GM12878 (cell line): Measurements from ENCODE around the gene PSENEN. TPM values are rescaled to one million over a fixed set of nuclear protein-coding genes. Genes with fewer than 3 reads are reported as not detected.
A peak's percentile ranks its signal among the peaks of the same experiment; 100 is the strongest.

Source experiments
- ATAC-seq: fragments of 200-7000 bp; cut with Tn5 transposase; 3 replicates; pipeline ENCODE4 v1.9.1; 2020; ENCODE audit warnings: mild to moderate bottlenecking, moderate library complexity
- BruUV-seq: library from RNA; stranded (reverse); fragments of 400-500 nt; replicated peaks from 2 replicates; lab custom pipeline; 2021; lab: Mats Ljungman, UMichigan
- CTCF ChIA-PET: fragments of 300-600 bp; sonication (Branson Sonifier 250); formaldehyde crosslinking; extraction: SDS; loops from one replicate; lab custom pipeline; 2021; ENCODE audit warnings: inconsistent platforms; lab: Yijun Ruan, JAX
- POLR2A ChIA-PET: fragments of 350-600 bp; formaldehyde crosslinking; extraction: SDS; loops from one replicate; lab custom pipeline; 2021; ENCODE audit warnings: inconsistent platforms; lab: Charles Lee
- RAD21 ChIA-PET: fragments of 300-600 bp; sonication (Branson Sonifier 250); formaldehyde crosslinking; loops from one replicate; lab custom pipeline; 2023; ENCODE audit warnings: antibody characterized with exemption; ENCODE audit not compliant: unreplicated experiment; lab: Charles Lee
- SMC1A ChIA-PET: fragments of 300-600 bp; sonication (Branson Sonifier 250); formaldehyde crosslinking; loops from one replicate; lab custom pipeline; 2023; ENCODE audit not compliant: unreplicated experiment, uncharacterized antibody; lab: Charles Lee
- DNase-seq: peaks from one replicate; pipeline ENCODE4 v3.0.0-alpha.2; 2011; ENCODE audit warnings: low read depth, low spot score
- FAIRE-seq: peaks from 3 replicates; lab custom pipeline; 2011; peaks lifted over from hg19 to GRCh38; lab: Jason Lieb, UNC
- H2AFZ ChIP-seq: 2 replicates; pipeline ENCODE4 v1.6.0; 2011; ENCODE audit warnings: low read depth, low read length, control low read depth; ENCODE audit not compliant: control insufficient read depth
- H3K27ac ChIP-seq: 2 replicates; pipeline ENCODE4 v1.5.1; 2011; ENCODE audit warnings: control low read depth; ENCODE audit not compliant: control insufficient read depth, insufficient read depth
- H3K27me3 ChIP-seq, 2 experiments: replicated peaks in 1 of 2; 2 replicates each; pipeline versions ENCODE4 v1.6.0 to v1.6.1; 2011; ENCODE audit warnings: low read length in 1 of 2; ENCODE audit not compliant: control insufficient read depth in 2 of 2, insufficient read depth in 2 of 2
- H3K36me3 ChIP-seq, 2 experiments: 2 replicates each; pipeline ENCODE4 v1.5.1; 2011; ENCODE audit warnings: low read length in 1 of 2; ENCODE audit not compliant: control insufficient read depth in 2 of 2, insufficient read depth in 2 of 2
- H3K4me1 ChIP-seq: 2 replicates; pipeline ENCODE4 v1.6.1; 2011; ENCODE audit warnings: mild to moderate bottlenecking, low read length, moderate library complexity, mixed read lengths; ENCODE audit not compliant: control insufficient read depth, insufficient read depth
- H3K4me2 ChIP-seq: 2 replicates; pipeline ENCODE4 v1.6.0; 2011; ENCODE audit warnings: control low read depth; ENCODE audit not compliant: control insufficient read depth, insufficient read depth
- H3K4me3 ChIP-seq: fragments of 200-600 bp; sonication (generic); 2 replicates; pipeline ENCODE4 v1.5.1; 2016
- H3K79me2 ChIP-seq: 2 replicates; pipeline ENCODE4 v1.6.0; 2011; ENCODE audit warnings: low read length; ENCODE audit not compliant: control insufficient read depth, insufficient read depth
- H3K9ac ChIP-seq: 2 replicates; pipeline ENCODE4 v1.8.0; 2011; ENCODE audit warnings: low read length, control low read depth, mixed read lengths; ENCODE audit not compliant: control insufficient read depth, insufficient read depth
- H3K9me3 ChIP-seq: replicated peaks from 3 replicates; pipeline ENCODE4 v1.5.1; 2011; ENCODE audit warnings: mild to moderate bottlenecking, low read length; ENCODE audit not compliant: control insufficient read depth, insufficient read depth
- H4K20me1 ChIP-seq: 2 replicates; pipeline ENCODE4 v1.6.0; 2011; ENCODE audit not compliant: control insufficient read depth, insufficient read depth
- CREB1 ChIP-seq: IDR thresholded peaks from 2 replicates; pipeline ENCODE4 v1.6.1; 2012; ENCODE audit warnings: low read depth, mild to moderate bottlenecking, inconsistent platforms
- HDGF ChIP-seq: fragments of 450-650 bp; IDR thresholded peaks from 2 replicates; pipeline ENCODE4 v1.6.1; 2016; ENCODE audit warnings: antibody characterized with exemption
- IKZF2 ChIP-seq, 2 experiments: fragments of 450-650 bp; IDR thresholded peaks; 2 replicates each; pipeline ENCODE4 v1.6.1; 2017; ENCODE audit warnings: mild to moderate bottlenecking in 2 of 2, moderate library complexity in 2 of 2
- MEF2B ChIP-seq: fragments of 450-650 bp; IDR thresholded peaks from 2 replicates; pipeline ENCODE4 v1.6.1; 2018; ENCODE audit warnings: mild to moderate bottlenecking, moderate library complexity; ENCODE audit not compliant: partially characterized antibody, poor library complexity, severe bottlenecking
- NR2C1 ChIP-seq: fragments of 450-650 bp; IDR thresholded peaks from 2 replicates; pipeline ENCODE4 v1.6.1; 2017; ENCODE audit warnings: antibody characterized with exemption, mild to moderate bottlenecking, moderate library complexity
- POLR2A ChIP-seq: IDR thresholded peaks from 2 replicates; pipeline ENCODE4 v1.6.1; 2011; ENCODE audit warnings: low read depth, mild to moderate bottlenecking, low read length
- SP1 ChIP-seq: IDR thresholded peaks from one replicate; pipeline ENCODE4 v1.6.1; 2011; ENCODE audit warnings: low read depth, low read length
- SPI1 ChIP-seq: IDR thresholded peaks from 2 replicates; pipeline ENCODE4 v1.6.1; 2011; ENCODE audit warnings: low read depth, mild to moderate bottlenecking, low read length, moderate library complexity, borderline replicate concordance; ENCODE audit not compliant: insufficient read depth
- ZNF274 ChIP-seq: IDR thresholded peaks from one replicate; pipeline ENCODE4 v1.8.0; 2011; ENCODE audit not compliant: insufficient read length, insufficient read depth
- ZNF622 ChIP-seq: fragments of 450-650 bp; IDR thresholded peaks from 2 replicates; pipeline ENCODE4 v1.6.1; 2017; ENCODE audit warnings: mild to moderate bottlenecking, inconsistent platforms
- WGBS: methylation state at CpG from one replicate; pipeline ENCODE4 v1.1.6; 2016; ENCODE audit warnings: low lambda C conversion rate; ENCODE audit not compliant: insufficient replicate concordance, insufficient coverage; ENCODE audit errors: missing lambda C conversion rate; 5-methylcytosine and 5-hydroxymethylcytosine counted together
- in situ Hi-C: fragments of 300-500 bp; cut with MboI; formaldehyde crosslinking; loops from 9 replicates; pipeline ENCODE4 v1.14.3; 2018; ENCODE audit warnings: mixed read lengths
- intact Hi-C: fragments of 100-400 bp; cut with micrococcal nuclease; formaldehyde crosslinking; loops from one replicate; pipeline ENCODE4 v1.14.2; 2022; ENCODE audit not compliant: unreplicated experiment
- polyA plus RNA-seq, 11 experiments: library from polyadenylated mRNA; depleted of rRNA in 4 of 11; unstranded in 6 of 11; stranded (reverse) in 5 of 11; fragments of >200 nt; fragmentation: Nextera tagmentation in 4 of 11; fragmentation: Illumina TruSeq in 1 of 11; extraction: Ambion mirVana in 4 of 11; extraction: Trizol in 1 of 11; gene quantifications; 1 replicate in 1 of 11; 2 replicates in 10 of 11; pipeline versions ENCODE4 v1.2.1 to v1.2.3, GENCODE V29; 2011 to 2016; ENCODE audit warnings: inconsistent platforms in 2 of 11, missing spikeins in 2 of 11, low read depth in 1 of 11
- total RNA-seq, 4 experiments: library from RNA; depleted of rRNA in 3 of 4; stranded (reverse); fragments of >200 nt in 3 of 4; fragmentation: Illumina TruSeq in 1 of 4; extraction: Trizol in 1 of 4; gene quantifications; 2 replicates each; pipeline versions ENCODE4 v1.2.1 to v1.2.3, GENCODE V29; 2013 to 2021
- TF ChIP-seq, protein P1 (sequence below): fragments of 450-650 bp; IDR thresholded peaks from 2 replicates; pipeline ENCODE4 v1.6.1; 2016; ENCODE audit warnings: mild to moderate bottlenecking
- TF ChIP-seq, protein P2 (sequence below): fragments of 450-650 bp; IDR thresholded peaks from 2 replicates; pipeline ENCODE4 v1.6.1; 2017; ENCODE audit warnings: mild to moderate bottlenecking, moderate library complexity

Gene PSENEN
- total and polyA plus RNA-seq, 10 of the 15 experiments (the other 5 are each of a cell fraction or from before 2014, with no cell fraction given) = 14.4 to 178 (median 43.5) TPM

DNA sequence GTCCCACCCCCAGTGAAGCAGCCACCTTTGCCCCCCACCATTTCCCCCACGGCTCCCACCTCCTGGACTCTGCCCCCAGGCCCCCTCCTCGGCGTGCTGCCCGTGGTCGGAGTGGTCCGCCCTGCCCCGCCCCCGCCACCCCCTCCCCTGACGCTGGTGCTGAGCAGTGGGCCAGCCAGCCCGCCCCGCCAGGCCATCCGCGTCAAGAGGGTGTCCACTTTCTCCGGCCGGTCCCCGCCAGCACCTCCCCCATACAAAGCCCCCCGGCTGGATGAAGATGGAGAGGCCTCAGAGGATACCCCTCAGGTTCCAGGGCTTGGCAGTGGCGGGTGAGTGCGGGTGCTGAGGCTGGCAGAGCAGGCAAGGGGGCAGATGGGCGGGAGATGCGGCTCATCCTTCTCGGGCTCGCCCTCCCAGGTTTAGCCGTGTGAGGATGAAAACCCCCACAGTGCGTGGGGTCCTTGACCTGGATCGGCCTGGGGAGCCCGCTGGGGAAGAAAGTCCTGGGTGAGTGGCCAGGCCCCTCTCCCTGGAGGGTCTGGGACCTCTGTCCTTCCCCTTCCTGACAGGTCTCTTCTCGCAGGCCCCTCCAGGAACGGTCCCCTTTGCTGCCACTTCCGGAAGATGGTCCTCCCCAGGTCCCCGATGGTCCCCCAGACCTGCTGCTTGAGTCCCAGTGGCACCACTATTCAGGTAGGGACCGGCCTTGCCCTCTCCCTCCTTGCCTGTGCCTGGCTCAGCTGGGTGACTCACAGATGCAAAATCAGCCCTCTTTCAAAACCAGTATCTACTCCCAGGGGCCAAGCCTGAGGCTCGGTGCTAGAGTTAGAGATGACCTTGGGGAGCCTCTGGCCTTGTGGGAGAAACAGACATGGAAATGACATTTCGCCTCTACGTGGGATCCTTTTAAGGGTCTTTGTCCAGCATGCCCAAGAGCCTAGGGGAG is 12.0 kb upstream of the PSENEN start:
- Histone ChIP-seq H3K27me3 (no peaks in the 10 kb centered on the region), H3K4me2 (no peak overlapping the region), H3K4me1 (no peaks in the 10 kb centered on the region), H3K4me3 (no peak overlapping the region), H3K79me2 (no peaks in the 10 kb centered on the region), H3K36me3 (peaks cover 16 to 49% of the 10 kb centered on the region in 2 experiments; a peak in 3 of 4 replicates), H3K9me3 (no peaks in the 10 kb centered on the region), H3K27ac (no peak overlapping the region), H4K20me1 (no peaks in the 10 kb centered on the region), H2AFZ (no peak overlapping the region), H3K9ac (no peak overlapping the region)
- no peak for DNase-seq
- ChIA-PET RAD21 (no interaction called here), POLR2A (no interaction called here), SMC1A (no interaction called here), CTCF (no interaction called here)
- TF ChIP-seq POLR2A = peak; percentile 57
- TF ChIP-seq ZNF622 = no peak
- in situ Hi-C loops (no loop called here), intact Hi-C loops (no loop called here)
- no peak for FAIRE-seq
- 83% methylated on average over 23 of the region's 35 CpGs for WGBS
- no TSS peak for BruUV-seq
- ATAC-seq = no peak

DNA sequence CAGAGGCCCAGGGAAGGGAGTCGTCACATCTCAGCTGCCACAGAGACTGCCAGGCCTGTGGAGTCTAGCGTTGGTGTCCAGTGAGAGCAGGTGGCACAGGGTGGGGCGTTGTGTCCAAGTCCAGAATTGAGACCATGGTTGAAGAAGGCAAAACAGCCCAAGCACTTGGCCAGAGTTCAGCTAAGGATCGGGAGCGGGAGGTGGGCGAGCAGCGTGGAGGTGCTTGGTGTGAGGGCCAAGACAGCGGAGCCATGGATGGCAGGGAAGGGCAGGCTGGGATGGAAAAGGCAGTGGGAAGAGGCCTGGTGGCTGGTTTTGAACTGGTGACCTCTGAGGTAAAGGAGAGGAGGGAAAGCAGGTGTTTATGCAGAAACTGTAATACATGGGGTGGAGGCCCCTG is 11.2 kb upstream of the PSENEN start:
- BruUV-seq = no TSS peak
- no peak for ATAC-seq
- SMC1A ChIA-PET = no interaction called here
- intact Hi-C loops = no loop called here
- no peak for DNase-seq
- H3K36me3 ChIP-seq = peaks cover 16 to 51% of the 10 kb centered on the region in 2 experiments; a peak in 3 of 4 replicates
- H3K9ac ChIP-seq = no peak overlapping the region
- no peak overlapping the region for H3K27ac ChIP-seq
- no peaks in the 10 kb centered on the region for H3K4me1 ChIP-seq
- no peak overlapping the region for H3K4me2 ChIP-seq
- H3K27me3 ChIP-seq = no peaks in the 10 kb centered on the region
- FAIRE-seq = no peak
- no peak overlapping the region for H2AFZ ChIP-seq
- in situ Hi-C loops = no loop called here
- WGBS = over 99% methylated on average over 8 of the region's 8 CpGs
- POLR2A ChIA-PET = no interaction called here
- CTCF ChIA-PET = no interaction called here
- RAD21 ChIA-PET = no interaction called here
- no peaks in the 10 kb centered on the region for H4K20me1 ChIP-seq
- no peaks in the 10 kb centered on the region for H3K79me2 ChIP-seq
- no peaks in the 10 kb centered on the region for H3K9me3 ChIP-seq
- no peak overlapping the region for H3K4me3 ChIP-seq
- TF ChIP-seq IKZF2 (IDR thresholded peaks at IDR 0.05) (no peak), SPI1 (no peak), MEF2B (no peak), HDGF (no peak), ZNF274 (no peak), CREB1 (no peak), SP1 (no peak), NR2C1 (no peak)
- TF ChIP-seq, protein P1, sequence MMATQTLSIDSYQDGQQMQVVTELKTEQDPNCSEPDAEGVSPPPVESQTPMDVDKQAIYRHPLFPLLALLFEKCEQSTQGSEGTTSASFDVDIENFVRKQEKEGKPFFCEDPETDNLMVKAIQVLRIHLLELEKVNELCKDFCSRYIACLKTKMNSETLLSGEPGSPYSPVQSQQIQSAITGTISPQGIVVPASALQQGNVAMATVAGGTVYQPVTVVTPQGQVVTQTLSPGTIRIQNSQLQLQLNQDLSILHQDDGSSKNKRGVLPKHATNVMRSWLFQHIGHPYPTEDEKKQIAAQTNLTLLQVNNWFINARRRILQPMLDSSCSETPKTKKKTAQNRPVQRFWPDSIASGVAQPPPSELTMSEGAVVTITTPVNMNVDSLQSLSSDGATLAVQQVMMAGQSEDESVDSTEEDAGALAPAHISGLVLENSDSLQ = no peak
- TF ChIP-seq, protein P2, sequence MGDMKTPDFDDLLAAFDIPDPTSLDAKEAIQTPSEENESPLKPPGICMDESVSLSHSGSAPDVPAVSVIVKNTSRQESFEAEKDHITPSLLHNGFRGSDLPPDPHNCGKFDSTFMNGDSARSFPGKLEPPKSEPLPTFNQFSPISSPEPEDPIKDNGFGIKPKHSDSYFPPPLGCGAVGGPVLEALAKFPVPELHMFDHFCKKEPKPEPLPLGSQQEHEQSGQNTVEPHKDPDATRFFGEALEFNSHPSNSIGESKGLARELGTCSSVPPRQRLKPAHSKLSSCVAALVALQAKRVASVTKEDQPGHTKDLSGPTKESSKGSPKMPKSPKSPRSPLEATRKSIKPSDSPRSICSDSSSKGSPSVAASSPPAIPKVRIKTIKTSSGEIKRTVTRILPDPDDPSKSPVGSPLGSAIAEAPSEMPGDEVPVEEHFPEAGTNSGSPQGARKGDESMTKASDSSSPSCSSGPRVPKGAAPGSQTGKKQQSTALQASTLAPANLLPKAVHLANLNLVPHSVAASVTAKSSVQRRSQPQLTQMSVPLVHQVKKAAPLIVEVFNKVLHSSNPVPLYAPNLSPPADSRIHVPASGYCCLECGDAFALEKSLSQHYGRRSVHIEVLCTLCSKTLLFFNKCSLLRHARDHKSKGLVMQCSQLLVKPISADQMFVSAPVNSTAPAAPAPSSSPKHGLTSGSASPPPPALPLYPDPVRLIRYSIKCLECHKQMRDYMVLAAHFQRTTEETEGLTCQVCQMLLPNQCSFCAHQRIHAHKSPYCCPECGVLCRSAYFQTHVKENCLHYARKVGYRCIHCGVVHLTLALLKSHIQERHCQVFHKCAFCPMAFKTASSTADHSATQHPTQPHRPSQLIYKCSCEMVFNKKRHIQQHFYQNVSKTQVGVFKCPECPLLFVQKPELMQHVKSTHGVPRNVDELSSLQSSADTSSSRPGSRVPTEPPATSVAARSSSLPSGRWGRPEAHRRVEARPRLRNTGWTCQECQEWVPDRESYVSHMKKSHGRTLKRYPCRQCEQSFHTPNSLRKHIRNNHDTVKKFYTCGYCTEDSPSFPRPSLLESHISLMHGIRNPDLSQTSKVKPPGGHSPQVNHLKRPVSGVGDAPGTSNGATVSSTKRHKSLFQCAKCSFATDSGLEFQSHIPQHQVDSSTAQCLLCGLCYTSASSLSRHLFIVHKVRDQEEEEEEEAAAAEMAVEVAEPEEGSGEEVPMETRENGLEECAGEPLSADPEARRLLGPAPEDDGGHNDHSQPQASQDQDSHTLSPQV = no peak
